ENCODE data around the gene SLC9A1. TPM values are rescaled to one million over a fixed set of nuclear protein-coding genes. Genes with fewer than 3 reads are reported as not detected.

The SLC9A1 gene
- total RNA-seq, 2 experiments from 2014 or later, result 5.8 to 19.2 TPM

- no peaks in the 10 kb centered on the region for H3K9me3 ChIP-seq (ENCODE audit: low read length)
- no peaks in the 10 kb centered on the region; the same call in 1 of the 2 replicates for H3K36me3 ChIP-seq (ENCODE audit: insufficient read depth, low read length)
- H3K79me2 ChIP-seq (ENCODE audit: insufficient read depth, low read depth, low read length), result peaks cover 4% of the 10 kb centered on the region; the same call in 1 of the 2 replicates
- intact Hi-C loops (cut with micrococcal nuclease; ENCODE audit: unreplicated experiment), result loop anchor here (2.0 kb wide), 2 partner anchors 19 to 23 kb away; partner anchors contain the start of gene SLC9A1
- peak overlapping the region; percentile 94; the same call in 1 of the 2 replicates for H3K4me2 ChIP-seq (ENCODE audit: low read length)
- H3K27ac ChIP-seq (ENCODE audit: low read depth, low read length, poor library complexity, severe bottlenecking), result peak overlapping the region; percentile 78
- no peak overlapping the region for H2AFZ ChIP-seq (ENCODE audit: low read length)
- H3K4me1 ChIP-seq (ENCODE audit: insufficient read depth, low read length, poor library complexity, severe bottlenecking), result peaks cover 52% of the 10 kb centered on the region
- DNase-seq (ENCODE audit: low spot score), result no peak
- CTCF ChIA-PET (ENCODE audit: unreplicated experiment), result interaction anchor here (0.7 to 2.0 kb wide), 3 partner anchors 16 to 741 kb away, joined by 3 to 6 read pairs (median 6); partner anchors contain the start of gene SLC9A1
- H3K4me3 ChIP-seq (ENCODE audit: low read depth, low read length, poor library complexity, severe bottlenecking), result no peak overlapping the region
- no peak; the same call in 1 of the 2 replicates for TF ChIP-seq CTCF (conservative IDR thresholded peaks at IDR 0.05; ENCODE audit: low read length)
- H3K9me2 ChIP-seq (ENCODE audit: insufficient read depth, low read length), result no peaks in the 10 kb centered on the region
- no peaks in the 10 kb centered on the region for H4K20me1 ChIP-seq (ENCODE audit: insufficient read depth, low read length)
- BruUV-seq (replicated peaks), result no TSS peak
- POLR2A ChIA-PET, result interaction anchor here (0.8 to 0.9 kb wide), 2 partner anchors 11 to 17 kb away, joined by 3 read pairs; no protein-coding TSS in a partner anchor
Observed at GRCh38 chr1:27136236-27136551, 18.7 kb downstream of the SLC9A1 start.

GRCh38 chr1:27135541-27136235 lies 19.2 kb downstream of the SLC9A1 start:
- Histone ChIP-seq H3K9me3 (ENCODE audit: low read length) (no peaks in the 10 kb centered on the region), H3K79me2 (ENCODE audit: insufficient read depth, low read depth, low read length) (peaks cover 4% of the 10 kb centered on the region; the same call in 1 of the 2 replicates), H3K4me1 (ENCODE audit: insufficient read depth, low read length, poor library complexity, severe bottlenecking) (peaks cover 51% of the 10 kb centered on the region), H3K4me2 (ENCODE audit: low read length) (no peak overlapping the region), H4K20me1 (ENCODE audit: insufficient read depth, low read length) (no peaks in the 10 kb centered on the region), H3K9me2 (ENCODE audit: insufficient read depth, low read length) (no peaks in the 10 kb centered on the region), H2AFZ (ENCODE audit: low read length) (no peak overlapping the region), H3K27ac (ENCODE audit: low read depth, low read length, poor library complexity, severe bottlenecking) (no peak overlapping the region), H3K4me3 (ENCODE audit: low read depth, low read length, poor library complexity, severe bottlenecking) (no peak overlapping the region), H3K36me3 (ENCODE audit: insufficient read depth, low read length) (no peaks in the 10 kb centered on the region; the same call in 1 of the 2 replicates)
- TF ChIP-seq CTCF (conservative IDR thresholded peaks at IDR 0.05; ENCODE audit: low read length), result peak; percentile 67
- TF ChIP-seq EZH2phosphoT487 (IDR thresholded peaks at IDR 0.05; ENCODE audit: borderline replicate concordance, low read depth, low read length), result no peak
- peak; percentile 38 for DNase-seq (ENCODE audit: low spot score)
- BruUV-seq (replicated peaks), result no TSS peak
- POLR2A ChIA-PET, result interaction anchor here (0.8 to 1.3 kb wide), 3 partner anchors 12 to 23 kb away, joined by 3 read pairs; no protein-coding TSS in a partner anchor
- intact Hi-C loops (cut with micrococcal nuclease; ENCODE audit: unreplicated experiment), result loop anchor here (2.0 kb wide), 2 partner anchors 19 to 23 kb away; partner anchors contain the start of gene SLC9A1
- CTCF ChIA-PET (ENCODE audit: unreplicated experiment), result interaction anchor here (1.5 kb wide), 1 partner anchor 17 kb away, joined by 6 read pairs; no protein-coding TSS in a partner anchor

- H4K20me1 ChIP-seq (ENCODE audit: insufficient read depth, low read length), result no peaks in the 10 kb centered on the region
- ChIA-PET POLR2A (interaction anchor here (0.6 to 1.5 kb wide), 3 partner anchors 9 to 30 kb away, joined by 3 to 4 read pairs (median 3); partner anchors contain the start of gene SLC9A1), CTCF (ENCODE audit: unreplicated experiment) (no interaction called here)
- no peak for DNase-seq (ENCODE audit: low spot score)
- no peaks in the 10 kb centered on the region for H3K9me3 ChIP-seq (ENCODE audit: low read length)
- intact Hi-C loops (cut with micrococcal nuclease; ENCODE audit: unreplicated experiment), result no loop called here
- peaks cover 4% of the 10 kb centered on the region; the same call in 1 of the 2 replicates for H3K79me2 ChIP-seq (ENCODE audit: insufficient read depth, low read depth, low read length)
- H3K4me1 ChIP-seq (ENCODE audit: insufficient read depth, low read length, poor library complexity, severe bottlenecking), result peaks cover 45% of the 10 kb centered on the region
- H3K27ac ChIP-seq (ENCODE audit: low read depth, low read length, poor library complexity, severe bottlenecking), result no peak overlapping the region
- no peak overlapping the region for H3K4me2 ChIP-seq (ENCODE audit: low read length)
- H3K36me3 ChIP-seq (ENCODE audit: insufficient read depth, low read length), result no peaks in the 10 kb centered on the region; the same call in 1 of the 2 replicates
- BruUV-seq (replicated peaks), result no TSS peak
- no peak overlapping the region for H3K4me3 ChIP-seq (ENCODE audit: low read depth, low read length, poor library complexity, severe bottlenecking)
- no peaks in the 10 kb centered on the region for H3K9me2 ChIP-seq (ENCODE audit: insufficient read depth, low read length)
- TF ChIP-seq CTCF (conservative IDR thresholded peaks at IDR 0.05; ENCODE audit: low read length) (no peak), EZH2phosphoT487 (IDR thresholded peaks at IDR 0.05; ENCODE audit: borderline replicate concordance, low read depth, low read length) (no peak)
- no peak overlapping the region for H2AFZ ChIP-seq (ENCODE audit: low read length)
Observed at GRCh38 chr1:27133991-27134390, 20.9 kb downstream of the SLC9A1 start.

Data from OCI-LY7 (cell line).